NCI-H2107 treated with DMSO at 0.1 percent for 48 hours (cell line): ENCODE data around the gene DCAF6.
A peak's percentile ranks its signal among the peaks of the same experiment; 100 is the strongest.
"Not testable (repeated sequence)": the region's sequence is repeated elsewhere in the genome, so short reads cannot be mapped to it uniquely, and the experiment has no call there.

ENCODE experiments used
- DNase-seq: peaks from one replicate; lab custom pipeline; 2025; ENCODE audit not compliant: unreplicated experiment; lab: John Stamatoyannopoulos, UW

Gene DCAF6

DNA sequence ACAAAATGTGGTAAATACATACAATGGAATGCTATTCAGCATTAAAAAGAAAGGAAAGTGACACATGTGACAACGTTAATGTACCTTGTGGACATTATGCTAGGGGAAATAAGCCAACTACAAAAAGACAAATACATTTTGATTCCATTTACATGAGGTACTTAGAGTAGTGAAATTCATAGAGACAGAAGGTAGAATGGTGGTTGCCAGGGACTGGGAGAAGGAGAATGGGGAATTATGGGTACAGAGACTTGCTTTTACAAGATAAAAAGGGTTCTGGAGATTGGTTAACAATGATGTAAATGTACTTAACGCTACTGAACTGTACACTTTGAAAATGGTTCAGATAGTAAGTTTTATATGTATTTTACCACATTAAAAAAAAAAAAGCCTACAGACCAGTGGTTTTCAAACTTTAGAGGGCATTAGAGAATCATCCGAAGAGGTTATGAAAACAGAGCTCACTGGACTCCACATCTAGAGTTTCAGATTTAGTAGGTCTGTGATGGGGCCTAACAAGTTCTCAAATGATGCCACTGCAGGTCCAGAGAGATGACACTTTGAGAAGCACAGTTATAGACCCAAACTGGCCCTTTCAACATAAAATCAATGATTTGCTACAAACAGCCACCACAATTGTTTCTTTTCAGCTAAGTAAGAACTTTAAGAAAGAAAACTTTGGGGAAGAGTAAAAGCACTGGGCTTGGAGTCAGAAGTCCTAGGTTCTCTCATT, 13.0 kb upstream of the DCAF6 start:
- no peak for DNase-seq

DNA sequence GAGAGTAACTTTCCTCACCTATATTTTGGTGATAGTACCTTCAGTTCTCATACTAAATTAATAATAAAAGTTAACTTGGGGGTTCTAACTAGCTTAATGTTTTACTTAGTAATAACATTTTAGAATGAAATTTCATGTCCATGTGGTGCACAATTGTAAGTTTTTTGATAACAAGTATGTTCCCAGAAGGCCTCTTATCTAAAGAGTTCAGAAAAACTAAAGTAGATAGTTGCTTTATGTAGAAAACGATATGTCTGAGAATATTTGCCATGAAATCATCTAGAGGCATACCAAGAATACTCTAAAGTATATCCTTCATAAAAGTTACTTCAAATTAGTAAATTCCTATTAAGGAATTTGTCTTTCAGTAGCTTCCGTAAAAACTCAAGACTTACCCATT, 12.4 kb upstream of the DCAF6 start:
- DNase-seq: no peak

DNA sequence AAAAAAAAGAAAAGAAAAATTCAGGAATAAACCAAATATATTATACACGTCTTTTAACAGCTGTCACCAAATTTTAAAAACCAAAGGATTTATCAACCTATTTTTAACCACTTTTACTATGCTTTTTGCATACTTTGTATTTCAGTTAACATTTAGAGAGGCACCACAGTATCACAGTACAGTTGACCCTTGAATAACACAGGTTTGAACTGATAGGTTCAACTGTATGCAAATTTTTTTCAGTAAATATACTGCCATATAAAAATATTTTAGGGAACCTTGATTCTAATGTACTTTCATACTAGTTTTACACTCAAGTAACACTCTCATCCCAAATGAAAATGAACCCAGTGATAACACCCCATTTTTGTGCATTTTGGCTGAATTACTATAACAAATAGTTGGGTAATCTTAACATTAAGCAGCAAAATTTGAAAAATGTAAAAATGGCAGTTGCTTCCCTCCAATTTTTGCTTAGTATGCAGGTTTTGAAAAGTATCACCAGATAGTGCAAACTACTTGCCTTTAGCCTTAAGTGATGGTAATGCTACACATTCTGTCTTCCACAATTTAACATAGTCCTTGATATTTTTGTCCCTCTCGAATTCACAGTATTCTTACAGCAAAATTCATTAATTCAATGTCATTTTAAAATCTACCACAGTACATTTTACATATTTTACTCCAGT, 11.8 kb upstream of the DCAF6 start:
- no peak for DNase-seq

DNA sequence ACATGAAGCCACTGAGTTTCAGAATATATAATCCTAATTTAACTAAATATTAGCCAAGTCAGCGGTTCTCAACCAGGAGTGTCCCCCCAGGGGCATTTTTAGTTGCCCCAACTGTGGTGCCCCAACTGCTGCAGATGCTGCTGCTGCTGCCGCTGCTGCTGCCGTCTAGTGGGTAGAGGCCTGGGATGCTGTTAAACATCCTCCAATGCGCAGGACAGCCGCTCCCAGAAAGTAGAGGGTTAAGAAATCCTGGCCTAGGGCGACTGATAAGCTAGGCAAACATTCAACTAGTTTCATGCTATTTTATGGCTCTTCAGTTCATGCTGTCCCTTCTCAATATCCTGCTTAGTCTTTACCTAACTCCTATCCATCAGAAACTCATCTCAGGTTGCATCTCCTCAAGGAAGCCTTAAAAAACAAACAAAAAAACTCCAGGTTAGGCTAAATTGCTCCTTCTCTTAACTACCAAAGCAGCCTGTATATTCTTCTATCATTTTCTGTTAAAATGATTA, 9.9 kb upstream of the DCAF6 start:
- DNase-seq: no peak

DNA sequence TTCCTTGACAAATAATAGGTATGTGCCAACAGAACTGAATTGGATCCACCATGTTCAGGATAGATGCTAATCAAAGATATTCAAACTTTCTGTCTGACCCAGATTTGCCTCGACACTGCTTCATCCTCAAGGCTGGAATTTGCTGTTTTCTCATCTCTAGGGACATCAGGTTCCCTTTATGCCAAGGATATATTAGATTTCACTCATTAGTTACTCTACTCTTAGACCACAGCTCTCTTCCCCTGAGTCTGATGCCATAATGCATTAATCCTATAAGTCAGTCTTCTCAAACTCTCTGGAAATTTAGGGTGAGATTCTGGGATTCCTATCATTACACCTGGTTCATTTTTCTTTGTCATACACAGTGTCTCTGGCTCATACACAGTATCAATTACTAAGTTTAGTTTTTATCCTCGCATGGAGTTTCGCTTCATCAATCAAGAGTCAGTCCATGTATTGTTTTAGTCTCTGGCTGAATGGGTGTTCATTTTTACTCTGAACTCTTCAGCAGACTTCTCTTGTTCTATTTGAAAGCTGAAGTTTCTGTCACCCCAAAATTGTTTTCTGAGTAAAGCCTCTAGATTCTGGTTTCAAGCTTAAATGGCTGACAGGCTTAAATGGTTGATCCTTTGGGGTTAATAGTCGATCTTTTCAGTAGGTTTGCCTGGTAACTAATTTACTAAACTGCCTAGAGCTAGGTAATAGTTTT, 9.3 kb upstream of the DCAF6 start:
- peak; percentile 33 for DNase-seq

DNA sequence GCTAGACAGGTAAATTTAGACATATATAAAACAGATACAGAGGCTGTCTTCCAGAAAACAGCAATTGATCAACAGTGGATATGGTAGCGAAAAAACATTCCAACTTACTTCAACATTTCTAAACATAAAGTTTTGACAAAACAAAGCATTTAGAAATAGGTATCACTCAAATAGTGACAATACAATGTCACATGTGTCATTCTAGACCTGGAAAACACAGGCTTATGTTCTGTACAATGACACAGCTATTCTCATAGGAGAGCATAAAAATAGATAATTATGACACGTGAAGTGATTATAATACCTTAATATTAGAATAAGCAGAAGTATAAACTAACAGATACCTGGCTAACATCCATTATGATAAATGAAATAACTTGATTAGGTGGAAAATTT, 8.0 kb upstream of the DCAF6 start:
- DNase-seq: no peak

DNA sequence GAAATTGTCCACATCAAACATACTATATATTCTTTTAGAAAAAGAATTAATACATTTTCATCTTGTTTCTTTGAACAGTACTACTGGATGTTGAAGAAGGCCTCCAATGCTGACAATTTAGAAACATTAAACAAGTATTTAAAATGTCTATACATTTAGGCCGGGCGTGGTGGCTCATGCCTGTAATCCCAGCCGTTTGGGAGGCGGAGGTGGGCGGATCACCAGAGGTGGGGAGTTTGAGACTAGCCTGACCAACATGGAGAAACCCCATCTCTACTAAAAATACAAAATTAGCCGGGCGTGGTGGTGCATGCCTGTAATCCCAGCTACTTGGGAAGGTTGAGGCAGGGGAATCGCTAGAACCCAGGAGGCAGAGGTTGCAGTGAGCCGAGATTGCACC, 7.6 kb upstream of the DCAF6 start:
- DNase-seq: not testable (repeated sequence)

DNA sequence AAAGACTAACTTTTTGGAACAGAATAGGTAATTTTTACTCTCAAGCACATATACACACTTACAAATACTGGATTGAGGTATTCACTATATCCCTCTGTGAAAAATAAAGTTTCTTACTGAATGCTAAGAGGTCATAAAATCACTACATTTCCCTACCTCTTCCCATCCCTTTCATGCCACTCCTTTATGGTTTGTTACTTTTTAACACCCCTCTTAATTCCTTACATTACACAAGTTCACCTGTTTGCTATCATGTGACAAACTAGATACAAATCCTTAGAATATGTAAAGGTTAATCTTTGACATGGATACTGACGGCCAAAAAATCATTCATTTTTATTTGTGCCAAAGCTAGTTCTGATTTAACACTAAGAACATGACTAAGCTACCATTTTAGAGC, 6.8 kb upstream of the DCAF6 start:
- DNase-seq: no peak

DNA sequence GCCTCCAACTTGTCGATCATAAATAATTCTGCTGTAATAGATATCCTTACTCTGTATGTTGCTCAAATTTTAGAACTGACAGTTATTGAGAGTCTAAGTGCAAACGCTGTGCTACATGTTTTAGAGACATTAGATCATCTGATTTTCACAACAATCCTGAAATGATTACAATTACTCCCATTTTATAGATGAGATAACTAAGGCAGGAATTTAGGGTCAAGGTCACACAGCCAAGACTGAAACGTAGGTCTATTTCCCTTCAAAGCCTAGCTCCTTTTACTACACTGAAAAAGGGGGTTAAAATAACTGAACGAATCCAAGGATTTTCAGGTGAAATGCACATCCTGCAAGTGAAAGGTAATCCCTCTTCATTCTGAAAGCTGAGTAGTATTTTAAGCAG, 2.7 kb upstream of the DCAF6 start:
- no peak for DNase-seq

DNA sequence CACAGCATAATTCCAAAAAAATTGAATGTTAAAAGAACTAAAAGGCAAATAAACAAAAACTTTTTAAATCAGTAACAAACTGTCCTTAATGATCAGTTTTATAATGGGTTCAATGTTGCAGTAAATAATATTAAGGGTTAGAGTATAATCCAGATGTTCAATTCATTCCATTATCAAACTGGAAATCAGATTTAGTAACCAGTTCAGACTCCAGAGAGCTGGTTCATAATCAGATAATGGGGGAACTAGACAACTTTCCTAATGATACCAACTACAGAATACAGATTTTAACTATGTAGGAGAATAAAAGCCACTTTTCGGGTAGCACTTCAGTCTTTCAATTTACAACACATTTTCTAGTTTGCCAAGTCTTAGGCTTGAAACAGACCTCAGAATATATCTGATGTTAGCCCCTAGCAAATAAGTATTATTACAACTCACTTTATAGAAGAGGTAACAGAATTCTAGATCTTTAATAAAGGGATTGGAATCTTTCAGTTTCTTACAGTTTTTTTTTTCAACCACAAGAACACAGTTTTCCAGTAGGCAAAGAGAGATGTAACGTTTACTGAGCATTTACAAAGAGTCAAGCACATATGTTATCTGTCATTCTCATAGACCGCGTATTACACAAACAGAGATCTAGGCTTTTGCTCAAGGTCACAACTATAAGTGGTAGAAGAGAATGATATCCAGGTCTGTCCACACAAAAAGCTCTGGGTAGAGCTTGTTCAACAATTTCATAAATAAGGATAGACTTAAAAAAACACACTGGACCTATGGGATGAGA, 1.9 kb upstream of the DCAF6 start:
- DNase-seq: peak; percentile 54

DNA sequence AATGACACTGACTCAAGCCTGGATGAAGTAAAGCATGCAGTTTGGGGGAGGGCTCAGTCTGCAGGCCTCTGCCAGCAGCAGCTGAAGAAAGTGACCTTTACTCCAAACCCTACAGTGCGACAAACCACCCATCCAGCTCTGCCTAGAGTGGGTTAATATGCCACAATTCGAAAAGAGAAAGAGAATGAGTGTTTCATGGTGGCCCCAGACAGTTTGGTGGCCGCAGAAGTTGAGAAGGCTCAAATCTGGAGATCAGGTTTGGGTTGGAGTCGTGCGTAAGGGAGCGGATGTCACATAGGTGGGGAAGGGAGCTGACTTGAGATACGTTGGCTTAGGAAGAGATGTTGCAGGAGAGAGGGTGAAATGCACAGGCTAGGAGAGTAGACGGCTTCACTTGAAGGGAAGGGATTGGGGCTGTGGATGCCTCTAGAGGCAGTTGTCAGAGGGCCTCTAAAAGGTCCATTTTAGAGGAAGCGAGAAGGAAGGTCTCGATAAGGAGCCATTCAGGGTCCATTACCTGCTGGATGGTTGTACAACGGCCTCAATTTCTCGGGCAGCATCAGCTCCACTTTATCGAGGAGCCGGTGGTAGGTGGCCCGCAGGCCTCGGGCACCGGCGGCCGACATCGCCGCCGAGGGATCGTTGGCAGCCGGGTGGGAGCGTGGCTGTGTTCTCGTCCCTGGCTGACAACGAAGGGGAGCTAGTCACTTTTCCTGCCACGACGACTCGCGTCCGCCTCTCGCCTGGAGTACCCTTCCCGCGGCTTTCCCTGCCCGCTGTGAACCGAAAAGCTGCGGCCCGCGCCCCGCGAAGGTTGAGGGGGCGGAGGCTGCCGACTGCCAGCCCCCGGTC, 1.0 kb upstream of the DCAF6 start:
- peak; percentile 64 for DNase-seq

DNA sequence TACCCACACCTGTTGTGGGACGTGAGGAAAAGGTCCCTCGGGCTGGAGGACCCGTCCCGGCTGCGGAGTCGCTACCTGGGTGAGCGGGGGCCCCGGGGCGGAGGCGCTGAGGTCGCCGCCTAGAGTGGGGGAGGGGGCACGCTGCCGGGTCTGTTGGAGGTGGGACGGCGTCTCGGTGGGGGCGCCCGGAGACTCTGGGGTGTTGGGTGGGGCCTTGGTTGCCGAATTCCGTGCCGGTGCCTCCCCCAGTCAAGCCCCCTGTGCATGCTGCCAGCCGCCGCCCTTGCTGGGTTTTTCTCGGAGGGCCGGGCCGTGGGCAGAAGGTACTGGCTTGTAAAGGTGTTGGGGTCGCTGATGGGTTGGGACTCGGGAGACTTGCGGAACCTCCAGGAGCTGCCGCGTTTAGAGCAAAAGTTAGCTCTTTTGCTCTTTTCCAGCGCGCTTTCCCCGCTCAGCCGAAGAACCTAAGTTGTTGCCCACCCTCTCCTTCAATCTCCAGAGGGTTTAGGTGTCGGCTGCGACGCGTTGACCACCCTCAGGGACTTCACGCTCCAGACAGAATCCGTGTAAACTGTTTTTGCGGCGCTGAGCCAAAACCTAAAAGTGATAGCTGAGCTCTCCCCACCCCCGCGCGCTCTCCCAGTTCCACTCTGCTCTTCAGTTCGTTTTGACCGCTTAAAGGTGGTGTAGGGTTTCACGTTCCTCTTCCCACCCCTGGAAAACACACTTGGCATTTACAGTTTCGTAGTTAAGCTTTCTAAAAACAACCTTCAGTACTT, 636 bp downstream of the DCAF6 start, which contains the start of gene MPC2:
TSS of gene MPC2 (minus strand) at position 143 of the 779 bp plus-strand sequence. CDS start 1,231 bp downstream, outside the sequence.
- peak; percentile 94 for DNase-seq

DNA sequence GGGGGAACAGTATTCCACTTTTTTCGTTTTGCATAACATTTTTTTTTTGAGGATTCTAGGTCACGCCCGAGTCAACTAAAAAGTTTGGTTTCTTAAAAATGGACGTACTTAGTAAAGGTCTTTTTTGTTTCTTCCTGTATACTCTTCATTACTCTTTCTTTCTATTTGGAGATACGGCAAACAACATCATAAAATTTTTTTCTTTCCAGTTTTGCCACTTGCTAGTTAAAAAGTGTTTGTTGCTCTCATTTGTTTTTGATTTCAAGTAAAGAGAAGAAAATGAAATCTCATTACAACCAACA, 1.2 kb downstream of the DCAF6 start:
- no peak for DNase-seq

DNA sequence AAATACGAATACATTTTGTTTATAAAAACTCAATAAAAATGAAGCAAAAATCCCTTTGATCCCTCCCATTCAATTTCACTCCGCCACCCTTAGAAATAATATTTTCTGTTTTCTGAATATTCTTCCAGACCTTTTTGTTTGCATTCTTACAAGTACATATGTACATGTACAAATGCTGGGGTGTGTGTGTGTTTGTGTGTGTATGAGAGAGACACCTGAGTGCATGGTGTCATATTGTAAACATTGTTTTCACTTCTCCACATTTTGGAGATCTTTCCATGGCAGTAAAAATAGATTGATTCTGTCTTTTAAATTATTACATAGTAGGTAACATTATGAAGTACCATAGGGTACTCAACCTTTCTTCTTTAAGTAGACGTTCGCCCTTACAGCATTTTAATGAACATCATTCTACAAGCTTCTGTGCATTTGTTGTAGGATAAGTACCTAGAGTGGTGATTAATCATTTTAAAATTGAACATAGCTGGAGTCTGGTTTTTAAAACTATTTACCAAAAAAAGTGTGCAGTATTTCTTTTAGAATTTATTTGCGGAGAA, 1.7 kb downstream of the DCAF6 start:
- peak; percentile 36 for DNase-seq

DNA sequence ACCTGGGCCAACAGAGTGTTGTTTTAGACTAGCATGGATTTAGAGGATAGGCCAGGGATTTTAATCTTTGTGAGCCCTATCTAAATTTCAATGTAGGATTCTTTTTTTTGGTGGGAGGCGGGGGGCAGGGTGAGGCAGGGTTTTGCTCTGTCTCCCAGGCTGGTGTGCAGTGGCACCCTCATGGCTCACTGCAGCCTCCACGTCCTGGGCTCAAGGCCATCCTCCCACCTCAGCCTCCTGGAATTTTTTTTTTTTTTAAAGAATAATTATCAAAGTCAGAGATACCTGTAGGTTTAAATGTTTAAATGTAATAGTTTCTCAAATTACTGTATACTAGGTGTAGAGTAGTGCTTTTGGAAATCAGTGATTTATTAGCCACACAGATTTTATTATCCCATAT, 3.8 kb downstream of the DCAF6 start:
- DNase-seq: no peak

DNA sequence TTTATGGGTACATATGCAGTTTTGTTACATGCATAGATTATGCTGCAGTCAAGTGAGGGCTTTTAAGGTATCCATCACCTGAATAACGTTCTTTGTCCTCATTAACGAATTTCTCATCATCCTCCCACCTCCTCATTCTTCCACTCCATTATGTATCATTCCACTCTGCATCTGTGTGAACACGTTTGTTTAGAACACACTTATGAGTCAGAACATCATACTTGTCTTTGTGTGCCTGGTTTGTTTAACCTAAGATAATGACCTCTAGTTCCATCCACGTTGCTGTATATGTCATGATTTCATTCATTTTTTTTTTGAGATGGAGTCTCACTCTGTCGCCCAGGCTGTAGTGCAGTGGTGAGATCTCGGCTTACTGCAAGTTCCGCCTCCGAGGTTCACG, 7.1 kb downstream of the DCAF6 start:
- DNase-seq: no peak

DNA sequence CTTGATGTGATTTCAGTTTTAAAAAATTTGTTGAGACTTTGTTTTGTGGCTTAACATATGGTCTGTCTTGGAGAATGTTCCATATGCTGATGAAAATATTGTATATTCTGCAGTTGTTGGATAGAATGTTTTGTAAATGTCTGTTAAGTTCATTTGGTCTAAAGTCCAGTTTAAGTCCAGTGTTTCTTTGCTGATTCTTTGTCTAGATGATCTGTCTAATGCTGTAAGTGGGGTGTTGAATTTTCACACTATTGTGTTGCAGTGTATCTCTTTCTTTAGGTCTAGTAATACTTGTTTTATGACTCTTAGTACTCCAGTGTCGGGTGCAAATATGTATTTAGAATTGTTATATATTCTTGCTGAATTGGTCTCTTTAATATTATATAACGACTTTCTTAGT, 11.2 kb downstream of the DCAF6 start:
- no peak for DNase-seq

DNA sequence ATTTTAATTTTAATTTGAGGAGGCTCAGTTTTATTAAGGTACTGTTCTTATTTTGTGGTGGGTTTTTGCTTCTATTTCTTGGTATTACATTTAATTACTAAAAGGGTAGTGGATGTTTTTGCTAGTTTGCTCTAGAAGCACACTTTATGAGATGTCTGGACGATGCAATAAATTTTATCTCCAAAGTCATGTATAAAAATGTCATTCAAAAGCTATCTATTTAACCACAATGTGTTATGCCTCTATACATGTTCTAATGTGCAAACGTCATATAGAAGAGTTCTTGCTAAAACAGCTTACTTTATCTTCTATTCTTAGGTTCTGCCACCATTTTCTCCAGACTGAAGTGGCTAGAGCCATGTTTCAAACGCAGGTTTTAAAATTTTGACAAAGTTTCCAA, 13.3 kb downstream of the DCAF6 start:
- DNase-seq: no peak

DNA sequence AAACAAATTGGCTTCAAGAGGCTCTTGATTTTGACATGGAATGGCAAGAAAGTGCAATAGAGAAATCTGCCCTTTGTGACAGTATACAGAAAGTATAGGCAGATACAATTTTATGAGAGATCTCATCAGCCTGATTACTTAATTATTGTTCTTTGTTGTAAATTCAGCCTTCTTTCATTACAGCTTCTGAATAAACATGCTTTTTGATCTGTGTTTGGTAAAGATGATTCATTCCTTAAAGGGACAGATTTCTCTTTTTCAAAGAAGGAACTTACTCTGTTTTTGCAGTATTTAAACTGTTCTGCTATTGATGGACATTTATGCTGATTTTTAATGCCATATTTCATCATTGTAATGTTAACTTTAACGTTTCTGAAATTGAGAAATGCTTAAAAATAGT, 14.1 kb downstream of the DCAF6 start:
- DNase-seq: no peak
